Muscle of back (tissue), 11 donors: Measurements from ENCODE around the gene LRRFIP1. TPM values are rescaled to one million over a fixed set of nuclear protein-coding genes. Genes with fewer than 3 reads are reported as not detected.
"Not testable (repeated sequence)": the region's sequence is repeated elsewhere in the genome, so short reads cannot be mapped to it uniquely, and the experiment has no call there.

ENCODE experiments used
- DNase-seq, 3 donors: peaks; one replicate each; pipeline versions ENCODE4 v3.0.0 to v3.0.0-alpha.2; 2013
- polyA plus RNA-seq, 10 donors: library from polyadenylated mRNA; unstranded; fragments of 120-200 nt; gene quantifications; one replicate each; pipeline ENCODE4 v1.2.1, GENCODE V29; 2013; ENCODE audit not compliant: insufficient read length in 10 of 10

LRRFIP1 gene
- polyA plus RNA-seq, 10 donors = 95.0 to 194 (median 137) TPM

- DNase-seq = no peak
These were observed 139.0 kb downstream of the LRRFIP1 start for GRCh38 chr2:237766340-237766739.

- DNase-seq = no peak
These were observed 145.1 kb downstream of the LRRFIP1 start for GRCh38 chr2:237772513-237772912.

DNA sequence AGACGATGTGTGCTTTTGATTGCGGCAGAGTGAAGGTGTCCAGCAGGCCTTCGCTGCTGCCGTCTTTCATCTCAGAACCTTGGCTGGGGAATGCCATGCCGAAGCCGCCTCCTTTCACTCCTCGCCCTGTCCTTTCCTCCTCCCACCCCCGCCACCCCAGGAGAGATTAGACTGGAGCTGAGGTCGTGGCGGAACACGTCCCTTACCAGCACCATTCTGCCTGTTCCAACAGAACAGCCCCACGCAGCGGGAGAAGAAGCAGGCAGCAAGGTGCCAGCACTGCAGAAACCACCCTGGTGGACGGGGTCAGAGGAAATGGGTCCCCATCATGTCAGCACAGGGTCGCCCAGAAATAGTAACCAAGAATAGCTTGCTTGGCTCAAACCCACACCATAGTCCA lies 146.4 kb downstream of the LRRFIP1 start:
- no peak for DNase-seq

DNA sequence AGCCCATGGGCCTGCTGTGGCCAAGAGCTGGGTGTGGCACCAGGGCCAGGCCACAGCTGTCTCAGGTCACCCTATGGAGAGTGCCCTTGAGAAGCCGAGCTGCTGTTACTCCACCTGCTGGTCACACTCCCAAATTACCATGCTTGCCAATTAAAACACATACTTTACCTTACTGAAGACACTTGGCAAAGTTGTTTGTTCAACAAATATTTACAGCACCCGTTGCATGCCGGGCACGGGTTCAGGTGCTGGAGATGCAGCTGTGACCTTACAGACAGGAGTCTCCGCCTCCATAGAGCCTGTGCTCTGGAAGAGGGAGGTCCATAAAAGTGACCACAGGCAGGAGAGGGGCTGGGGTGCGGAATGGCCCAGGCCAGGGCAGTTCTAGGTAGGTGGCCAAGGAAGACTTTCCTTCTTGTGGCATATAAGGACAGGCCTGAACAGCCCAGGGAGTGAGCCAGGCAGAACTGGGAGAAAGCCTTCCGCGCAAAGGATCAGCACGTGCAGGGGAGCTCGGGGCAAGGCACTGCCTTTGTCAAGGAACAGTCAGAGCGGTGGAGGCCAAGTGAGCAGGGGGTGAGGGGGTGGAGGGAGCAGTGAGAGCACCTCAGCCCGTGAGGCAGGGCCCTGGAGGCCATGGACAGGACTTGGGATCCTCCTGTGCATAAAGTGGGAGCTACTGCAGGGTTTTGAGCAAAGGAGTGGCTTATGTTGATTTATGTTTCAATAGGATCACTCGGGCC lies 147.6 kb downstream of the LRRFIP1 start:
- peak in 1 of 3 donors; percentile 19 for DNase-seq

DNA sequence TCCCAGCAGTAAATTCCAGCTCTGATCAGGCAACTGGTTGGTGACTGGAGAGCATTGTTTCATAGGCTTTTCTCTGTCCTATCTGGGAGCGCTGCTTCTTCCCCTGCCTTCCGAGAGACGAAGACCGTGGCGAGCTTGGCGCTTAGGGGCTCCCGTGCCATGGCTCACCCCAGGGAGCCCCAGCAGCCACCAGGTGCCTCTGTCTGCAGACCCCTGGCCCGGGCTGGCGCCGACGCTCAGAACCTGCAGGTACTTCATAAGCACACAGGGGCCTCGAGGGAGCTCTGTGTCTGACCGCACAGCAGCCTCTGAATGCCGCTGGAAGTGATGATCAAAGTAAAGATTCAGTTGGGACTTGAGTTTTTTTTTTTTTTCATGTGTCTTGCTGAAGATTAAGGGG lies 152.1 kb downstream of the LRRFIP1 start:
- DNase-seq = no peak

GRCh38 chr2:237782181-237782580 lies 154.8 kb downstream of the LRRFIP1 start:
- DNase-seq = peak in 1 of 3 donors; percentile 30

DNA sequence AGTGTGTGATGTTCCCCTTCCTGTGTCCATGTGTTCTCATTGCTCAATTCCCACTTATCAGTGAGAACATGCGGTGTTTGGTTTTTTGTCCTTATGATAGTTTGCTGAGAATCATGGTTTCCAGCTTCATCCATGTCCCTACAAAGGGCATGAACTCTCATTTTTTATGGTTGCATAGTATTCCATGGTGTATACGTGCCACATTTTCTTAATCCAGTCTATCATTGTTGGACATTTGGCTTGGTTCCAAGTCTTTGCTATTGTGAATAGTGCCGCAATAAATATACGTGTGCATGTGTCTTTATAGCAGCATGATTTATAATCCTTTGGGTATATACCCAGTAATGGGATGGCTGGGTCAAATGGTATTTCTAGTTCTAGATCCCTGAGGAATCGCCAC lies 156.3 kb downstream of the LRRFIP1 start:
- DNase-seq = not testable (repeated sequence)

DNA sequence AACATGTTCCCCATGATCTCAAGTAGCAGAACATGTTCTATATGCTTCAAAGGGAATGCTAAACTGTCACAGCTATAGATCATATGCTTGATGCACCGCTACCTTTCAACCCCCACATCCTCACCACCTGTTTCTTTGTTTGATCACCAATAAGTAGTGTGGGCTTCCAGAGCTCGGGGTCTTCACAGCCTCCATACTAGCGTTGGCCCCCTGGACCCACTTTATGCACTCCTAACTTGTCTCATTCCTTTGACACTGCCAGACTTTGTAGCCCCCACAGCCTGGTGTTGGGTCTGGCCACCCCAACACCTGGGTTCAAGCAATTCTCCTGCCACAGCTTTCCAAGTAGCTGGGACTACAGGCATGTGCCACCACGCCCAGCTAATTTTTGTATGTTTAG lies 159.5 kb downstream of the LRRFIP1 start:
- no peak for DNase-seq

DNA sequence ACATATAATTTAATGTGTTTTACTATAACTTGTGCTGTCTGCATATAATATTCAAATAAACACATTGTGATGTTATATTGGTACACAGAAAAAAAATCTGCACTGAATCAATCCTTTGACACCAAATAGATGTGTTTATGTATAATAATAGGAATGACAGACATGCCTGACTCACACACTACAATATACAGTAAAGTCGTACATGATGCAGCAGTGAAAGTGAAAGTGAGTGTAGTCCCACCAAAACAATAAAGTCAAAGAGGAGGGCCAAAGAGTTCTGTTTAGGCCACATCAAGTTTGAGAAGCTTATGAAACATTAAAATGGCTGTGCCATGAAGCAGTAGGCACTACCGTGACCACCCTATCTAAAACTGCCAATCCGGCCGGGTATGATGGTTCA lies 163.0 kb downstream of the LRRFIP1 start:
- DNase-seq = no peak

DNA sequence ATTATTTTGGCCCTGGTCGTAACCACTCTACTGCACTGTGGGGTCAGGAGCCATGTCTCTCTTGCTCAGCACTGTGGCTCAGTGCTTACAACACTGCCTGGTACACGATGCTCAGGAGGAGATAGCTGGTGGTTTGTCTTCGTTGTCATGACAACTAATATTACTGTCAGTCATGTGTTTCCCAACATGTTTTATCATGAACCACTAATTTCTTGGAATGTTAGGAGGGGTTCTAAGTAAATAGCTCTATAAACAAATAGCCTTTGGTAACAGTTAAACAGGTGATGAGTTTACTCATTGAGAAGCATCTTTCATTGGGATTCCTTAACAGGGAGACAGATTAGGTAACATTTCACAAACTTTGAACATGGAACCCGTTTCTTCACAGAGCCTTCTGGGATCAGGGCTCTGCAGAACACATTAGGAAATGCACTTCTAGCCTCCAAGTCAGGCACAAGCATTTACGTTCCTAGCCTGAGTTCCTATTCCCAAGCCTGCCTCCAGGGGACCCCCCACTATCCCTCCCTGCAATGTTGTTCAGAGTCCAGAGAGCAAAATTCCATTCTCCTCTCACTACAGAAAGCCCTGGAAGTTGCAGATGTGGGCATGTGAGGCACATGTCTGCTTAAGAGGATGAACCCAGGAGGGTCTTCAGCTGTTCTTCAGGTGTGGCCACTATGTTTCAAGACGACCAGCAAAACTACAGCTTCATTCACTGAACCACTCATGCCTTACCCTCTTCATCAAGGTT lies 164.8 kb downstream of the LRRFIP1 start:
- no peak for DNase-seq

- DNase-seq = no peak
These were observed 169.9 kb downstream of the LRRFIP1 start for GRCh38 chr2:237797253-237797652.

DNA sequence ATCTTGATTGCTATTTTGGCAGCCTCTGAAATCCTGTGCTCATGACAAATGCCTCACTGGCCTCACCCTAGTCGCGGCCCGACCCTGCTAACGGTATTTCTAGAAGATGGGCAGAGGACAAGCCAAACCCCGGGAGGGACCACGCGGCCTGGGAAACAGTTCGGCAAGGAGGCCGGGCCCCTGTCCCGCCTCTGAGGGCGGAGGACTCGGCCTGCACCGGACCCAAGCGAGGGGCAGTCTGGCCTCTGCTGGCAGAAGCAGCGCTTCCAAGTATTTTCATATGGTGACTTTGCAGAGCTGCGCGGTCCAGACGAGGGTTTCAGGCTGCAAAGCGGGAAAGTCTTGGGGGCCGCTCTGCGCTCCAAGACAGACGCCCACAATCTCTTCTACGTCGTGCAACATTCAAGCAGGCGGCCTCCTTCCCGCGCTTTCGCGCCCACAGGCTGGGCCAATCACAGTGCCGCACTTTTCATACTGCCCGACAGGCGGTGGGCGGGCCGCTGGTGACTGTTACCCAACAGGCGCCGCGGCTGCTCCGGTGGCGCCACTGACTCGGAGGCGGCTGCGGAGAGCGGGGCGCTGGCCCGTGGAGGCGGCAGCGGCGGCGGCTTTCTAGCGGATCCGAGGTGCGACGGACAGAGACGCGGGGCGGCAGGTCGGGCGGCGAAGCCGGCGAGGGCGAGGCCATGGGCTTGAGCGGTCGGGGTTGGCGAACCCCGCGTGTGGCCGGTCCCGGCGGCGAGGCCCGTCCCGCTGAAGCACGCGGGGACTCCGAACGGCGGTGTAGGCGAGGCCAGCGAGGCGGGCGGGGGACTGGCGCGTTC lies 171.1 kb downstream of the LRRFIP1 start, which contains the start of gene RBM44:
RBM44 (plus strand) TSS at position 544 of the 824 bp plus-strand sequence. CDS start 14,831 bp downstream, outside the sequence.
- no peak for DNase-seq

- no peak for DNase-seq
These were observed 171.7 kb downstream of the LRRFIP1 start for GRCh38 chr2:237799060-237799428.

- DNase-seq = no peak
These were observed 174.1 kb downstream of the LRRFIP1 start for GRCh38 chr2:237801466-237801865.

DNA sequence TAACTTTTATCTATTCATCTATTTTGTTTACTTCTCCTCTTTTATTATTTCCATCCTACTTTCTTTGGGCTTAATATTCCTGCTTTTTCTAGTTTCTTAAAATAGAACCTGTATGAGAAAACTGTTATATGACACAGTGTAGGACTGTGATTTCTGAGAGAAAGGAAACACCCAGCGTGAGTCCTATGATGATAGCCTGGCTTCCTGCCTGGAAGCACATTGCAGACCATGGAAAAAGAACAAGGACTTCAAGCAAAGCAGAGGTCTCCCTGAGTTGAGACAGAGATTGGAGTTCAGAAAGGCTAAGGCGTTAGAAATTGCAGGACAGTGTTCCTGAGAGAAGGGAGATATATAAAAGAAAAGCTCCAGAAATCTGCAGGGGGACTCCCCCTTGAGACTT lies 178.9 kb downstream of the LRRFIP1 start:
- DNase-seq = peak in 2 of 3 donors; percentile 38 to 49

- no peak for DNase-seq
These were observed 188.2 kb downstream of the LRRFIP1 start for GRCh38 chr2:237815637-237816036.

- DNase-seq = no peak
These were observed 189.1 kb downstream of the LRRFIP1 start for GRCh38 chr2:237816531-237816930.

GRCh38 chr2:237818066-237818473 lies 190.7 kb downstream of the LRRFIP1 start:
- DNase-seq = peak in 1 of 3 donors; percentile 69

GRCh38 chr2:237819231-237819630 lies 191.8 kb downstream of the LRRFIP1 start:
- DNase-seq = no peak

GRCh38 chr2:237820421-237820820 lies 193.0 kb downstream of the LRRFIP1 start:
- no peak for DNase-seq

GRCh38 chr2:237823544-237823943 lies 196.2 kb downstream of the LRRFIP1 start:
- no peak for DNase-seq

GRCh38 chr2:237824085-237824484 lies 196.7 kb downstream of the LRRFIP1 start:
- DNase-seq = no peak
